ENCODE data around the gene ADAMTS17.

ADAMTS17 gene

GRCh38 chr15:100275641-100276040 is 66.1 kb downstream of the ADAMTS17 start:
- no peak for DNase-seq

- DNase-seq = no peak
Measured at GRCh38 chr15:100269831-100270230, 71.9 kb downstream of the ADAMTS17 start.

DNA sequence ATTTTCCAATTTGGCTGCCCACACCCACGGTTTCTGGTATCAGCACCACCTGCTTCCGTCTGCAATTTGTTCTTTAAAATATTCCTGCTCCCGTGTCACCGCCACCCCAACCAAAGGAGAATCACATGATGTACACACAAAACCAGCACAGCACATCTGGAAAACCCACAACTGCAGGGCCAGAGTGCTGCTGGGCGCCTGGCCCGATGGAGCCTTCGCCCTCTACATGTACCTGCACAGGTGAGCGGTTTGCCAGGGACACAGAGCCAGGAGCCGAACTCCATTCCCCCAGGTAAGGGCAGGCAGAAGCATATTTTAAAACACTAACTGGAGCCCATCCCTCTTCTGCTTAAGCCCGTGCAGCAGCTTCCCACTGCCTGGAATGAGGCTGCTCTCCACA is 75.6 kb downstream of the ADAMTS17 start:
- no peak for DNase-seq

DNA sequence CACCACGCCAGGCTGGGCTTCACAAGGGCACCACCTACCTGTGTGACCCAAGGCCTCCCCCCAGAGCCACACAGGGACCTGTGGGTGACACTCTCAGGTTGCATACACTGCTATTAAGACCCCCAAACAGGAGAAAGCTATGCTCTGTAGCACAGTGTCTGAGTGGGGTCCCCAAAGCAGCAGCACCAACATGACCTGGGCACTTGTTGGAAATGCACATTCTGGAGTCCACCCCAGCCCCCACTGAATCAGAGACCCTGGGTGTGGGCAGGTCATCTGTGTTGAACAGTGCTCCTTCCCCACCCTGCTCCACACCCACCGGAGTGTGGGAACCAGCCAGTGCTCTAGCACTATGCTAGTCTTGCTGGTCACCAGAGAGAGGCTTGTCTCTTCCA is 76.1 kb downstream of the ADAMTS17 start:
- DNase-seq = no peak

DNA sequence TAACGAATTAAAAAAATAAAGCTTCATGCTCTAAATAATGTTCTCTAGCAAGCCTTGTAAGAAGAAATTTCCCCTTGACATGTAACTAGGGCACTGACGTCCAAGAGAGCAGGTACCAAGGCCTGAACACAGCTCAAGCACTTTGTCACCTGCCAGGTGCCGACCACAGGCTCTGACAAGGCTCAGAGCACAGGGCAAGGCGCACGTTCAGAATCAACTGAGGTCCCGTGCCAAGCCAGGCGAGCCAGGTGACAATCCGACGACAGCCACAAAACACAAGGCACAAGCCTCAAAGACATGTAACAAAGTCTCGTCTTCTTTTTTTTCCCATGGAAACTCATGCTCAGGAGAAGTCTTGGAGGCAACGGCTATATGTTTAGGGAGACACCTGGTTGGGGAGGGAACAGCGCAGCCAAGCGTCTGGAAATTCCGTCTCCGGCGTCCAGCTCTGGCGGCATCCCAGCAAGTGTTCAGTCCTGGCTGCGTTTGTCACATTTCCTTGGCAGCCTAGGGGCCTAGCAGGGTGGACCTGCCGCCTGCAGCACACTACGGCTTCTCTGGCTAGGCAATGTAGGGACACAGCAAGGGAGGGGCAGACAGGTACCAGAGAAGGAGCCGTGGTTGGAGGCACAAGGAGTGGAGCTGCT is 76.7 kb downstream of the ADAMTS17 start:
- DNase-seq = no peak

GRCh38 chr15:100263721-100264455 is 77.9 kb downstream of the ADAMTS17 start:
- no peak for DNase-seq

DNA sequence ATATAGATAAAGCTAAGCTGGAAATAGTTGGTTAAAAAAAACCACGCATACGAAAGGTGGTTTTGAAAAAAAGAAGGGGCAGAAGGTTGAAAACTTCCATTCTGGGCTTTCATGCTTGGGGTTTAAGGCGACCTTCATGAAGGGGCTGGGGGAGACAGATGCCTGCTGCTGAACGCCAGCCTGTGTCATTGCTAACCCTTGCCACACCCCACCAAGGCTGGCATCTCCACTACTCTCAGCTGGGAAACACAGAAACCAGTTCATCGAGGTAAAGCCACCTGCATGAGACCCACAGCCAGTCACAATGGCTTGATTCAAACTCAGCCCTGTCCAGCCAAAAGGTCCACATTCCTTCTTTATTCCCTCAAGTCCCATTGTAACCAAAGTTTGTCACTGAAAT is 78.7 kb downstream of the ADAMTS17 start:
- no peak for DNase-seq

- no peak for DNase-seq
Measured at GRCh38 chr15:100261302-100262240, 80.2 kb downstream of the ADAMTS17 start.

- DNase-seq = no peak
Measured at GRCh38 chr15:100259266-100259665, 82.5 kb downstream of the ADAMTS17 start.

DNA sequence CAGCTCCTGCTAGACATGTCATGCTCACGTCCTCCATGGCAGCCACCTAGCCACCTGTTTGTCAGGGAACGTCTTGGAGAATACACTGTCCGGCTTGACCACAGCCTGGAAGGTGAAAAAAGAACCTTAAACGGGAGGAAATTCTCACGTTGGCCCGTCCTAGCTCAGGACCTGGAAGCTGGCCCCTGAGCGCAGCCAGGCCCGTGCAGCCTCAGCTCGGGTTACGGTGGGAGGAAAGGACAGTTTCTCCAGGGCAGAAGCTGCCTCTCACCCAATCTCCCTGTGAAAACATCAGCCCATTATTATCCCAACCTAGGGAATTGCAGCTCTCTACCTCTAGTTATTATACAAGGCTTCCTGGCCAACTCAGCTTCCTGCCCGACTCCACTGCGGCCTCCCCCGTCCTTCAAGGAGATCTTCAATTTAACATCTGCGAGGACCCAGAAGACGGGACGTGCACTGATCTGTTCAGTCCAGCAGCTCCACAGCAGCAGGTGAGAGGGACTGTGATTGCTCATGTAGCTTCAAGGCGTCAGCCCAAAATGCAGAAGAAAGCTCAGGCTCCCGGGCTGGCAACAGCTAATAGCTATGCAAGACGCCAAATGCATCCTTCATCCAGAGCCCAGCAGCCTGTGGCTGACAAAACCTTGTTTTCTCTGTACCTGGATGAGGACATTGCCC is 84.7 kb downstream of the ADAMTS17 start:
- DNase-seq = no peak

- DNase-seq = no peak
Measured at GRCh38 chr15:100256101-100256969, 85.4 kb downstream of the ADAMTS17 start.

- no peak for DNase-seq
Measured at GRCh38 chr15:100255644-100256043, 86.1 kb downstream of the ADAMTS17 start.

- no peak for DNase-seq
Measured at GRCh38 chr15:100254691-100255090, 87.1 kb downstream of the ADAMTS17 start.

GRCh38 chr15:100254285-100254684 is 87.5 kb downstream of the ADAMTS17 start:
- no peak for DNase-seq

GRCh38 chr15:100253640-100254039 is 88.1 kb downstream of the ADAMTS17 start:
- DNase-seq = no peak

DNA sequence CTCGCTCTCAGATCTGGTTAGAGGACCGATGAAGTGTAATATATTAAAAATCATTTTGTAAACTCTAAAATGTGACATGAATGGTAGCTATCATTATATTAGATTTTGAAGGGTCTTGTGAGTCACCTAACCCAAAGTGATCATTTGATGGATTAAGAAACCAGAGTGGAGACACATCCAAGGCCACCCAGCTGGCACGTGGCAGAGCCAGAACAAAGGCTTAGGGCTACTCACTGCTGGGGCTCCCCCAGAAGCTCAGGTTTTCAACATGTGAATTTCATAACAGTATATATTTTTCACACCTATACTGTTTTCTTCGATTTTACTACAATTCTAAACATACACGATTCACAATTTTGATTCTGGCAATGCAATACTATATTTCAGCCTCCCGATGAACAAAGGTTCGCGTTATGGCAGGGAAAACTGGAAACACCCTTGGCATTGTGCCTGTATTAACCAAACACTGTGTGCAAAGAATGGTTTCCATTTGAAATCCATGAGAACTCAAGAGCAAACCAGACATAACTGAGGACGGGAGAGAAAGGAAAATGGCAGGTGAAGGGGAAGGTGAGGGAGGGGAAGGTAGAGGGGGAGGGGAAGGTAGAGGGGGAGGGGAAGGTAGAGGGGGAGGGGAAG is 88.9 kb downstream of the ADAMTS17 start:
- DNase-seq = no peak

GRCh38 chr15:100252359-100252758 is 89.4 kb downstream of the ADAMTS17 start:
- no peak for DNase-seq

GRCh38 chr15:100250176-100250800 is 91.5 kb downstream of the ADAMTS17 start:
- no peak for DNase-seq

DNA sequence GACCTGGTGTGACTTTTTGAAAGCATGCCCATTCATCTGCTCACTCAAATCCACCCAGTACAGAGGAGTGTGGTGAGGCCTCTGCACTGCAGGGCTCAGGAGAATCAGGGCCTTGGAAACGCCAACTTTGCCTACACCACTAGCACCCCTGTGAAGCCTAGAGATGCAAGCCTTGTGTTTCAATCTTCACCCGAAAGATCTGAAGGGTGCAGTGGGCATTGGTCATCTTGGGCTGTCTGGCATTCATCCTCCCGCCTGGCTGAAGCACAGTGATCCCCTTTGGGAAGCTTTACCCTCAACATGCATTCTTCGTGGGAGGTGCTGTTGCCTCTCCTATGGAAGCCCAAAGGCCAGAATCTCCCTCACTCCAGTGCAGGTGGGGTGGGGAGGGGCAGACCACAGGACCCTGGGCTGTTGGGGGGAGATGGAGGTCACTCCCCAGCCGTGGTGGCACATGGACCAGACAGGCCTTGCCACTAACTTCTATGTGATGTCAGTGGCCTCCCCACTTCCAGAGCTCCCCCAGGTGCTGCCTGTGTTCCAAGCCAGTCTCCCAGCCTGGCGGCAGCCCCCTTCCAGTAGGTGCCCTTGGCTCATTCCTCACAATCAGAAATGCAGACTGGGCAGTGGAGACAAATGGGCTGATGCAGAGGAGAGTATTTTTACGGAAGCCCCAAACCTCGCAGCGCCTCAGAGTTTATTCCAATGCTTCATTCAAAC is 92.5 kb downstream of the ADAMTS17 start:
- no peak for DNase-seq

DNA sequence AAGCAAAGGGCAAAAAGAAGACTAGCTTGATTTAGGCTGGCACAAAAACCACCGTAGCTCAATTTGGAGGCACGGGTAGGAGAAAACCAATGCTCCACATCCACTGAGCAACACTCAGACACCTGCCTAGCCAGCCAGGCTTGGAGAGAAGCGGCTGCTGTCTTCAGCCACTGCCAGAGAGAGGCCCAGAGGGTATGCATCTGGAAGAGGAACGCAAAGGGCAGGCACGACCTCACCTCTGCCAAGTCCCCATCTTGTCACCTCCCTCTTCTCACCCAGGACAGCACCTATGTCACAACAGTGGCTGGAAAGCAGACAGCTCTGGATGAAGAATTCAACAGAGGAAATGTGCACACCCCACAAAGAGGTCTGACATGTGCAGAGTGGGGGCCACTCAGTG is 93.5 kb downstream of the ADAMTS17 start:
- DNase-seq = no peak
